Ammon's horn (tissue), 1 donor: ENCODE data around the gene PELI2.

ENCODE experiments used
- DNase-seq: peaks from one replicate; pipeline ENCODE4 v3.0.0-alpha.2; 2016; ENCODE audit warnings: low spot score

Gene PELI2

DNA sequence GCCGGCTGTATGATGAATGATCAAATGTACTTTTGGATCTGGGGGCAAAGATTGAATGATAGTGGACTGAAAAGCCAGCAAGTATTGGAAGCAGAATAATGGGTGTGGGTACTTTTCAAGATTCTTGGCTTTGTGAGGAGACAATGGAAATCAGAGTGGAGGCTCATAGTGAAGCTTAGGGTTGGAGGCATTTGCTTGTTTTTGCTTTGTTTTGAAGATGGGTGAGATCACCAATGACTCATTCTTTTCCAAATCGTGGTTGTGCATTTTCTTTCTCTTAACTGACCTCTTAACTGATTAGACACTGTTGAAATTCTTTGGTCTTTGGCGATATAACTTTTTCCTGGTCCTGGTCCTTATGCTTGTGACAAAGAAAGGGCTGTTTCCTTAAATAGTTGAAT lies 54.4 kb downstream of the PELI2 start:
- no peak for DNase-seq

DNA sequence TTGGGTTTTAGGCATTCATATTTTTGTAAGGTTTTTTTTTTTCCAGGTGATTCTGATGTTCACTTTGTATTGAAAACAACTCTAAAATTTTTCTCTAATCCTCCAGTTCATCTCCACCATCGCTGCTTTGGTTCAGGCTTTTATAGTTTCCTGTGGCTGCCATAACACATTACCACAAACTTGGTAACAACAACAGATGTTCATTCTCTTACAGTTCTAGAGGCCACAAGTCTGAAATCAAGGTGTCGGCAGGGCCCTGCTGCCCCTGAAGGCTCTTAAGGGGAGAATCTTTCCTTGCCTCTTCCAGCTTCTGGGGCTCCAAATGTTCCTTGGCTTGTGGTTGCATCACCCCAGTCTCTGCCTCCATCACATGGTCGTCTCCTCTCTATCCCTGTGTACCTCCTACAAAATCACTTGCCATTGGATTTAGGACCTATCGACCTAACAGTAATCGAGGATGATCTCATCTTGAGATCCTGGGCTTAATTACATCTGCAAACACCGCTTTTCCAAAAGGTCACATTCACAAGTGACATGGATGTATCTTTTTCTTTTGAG lies 55.2 kb downstream of the PELI2 start:
- DNase-seq, result no peak

DNA sequence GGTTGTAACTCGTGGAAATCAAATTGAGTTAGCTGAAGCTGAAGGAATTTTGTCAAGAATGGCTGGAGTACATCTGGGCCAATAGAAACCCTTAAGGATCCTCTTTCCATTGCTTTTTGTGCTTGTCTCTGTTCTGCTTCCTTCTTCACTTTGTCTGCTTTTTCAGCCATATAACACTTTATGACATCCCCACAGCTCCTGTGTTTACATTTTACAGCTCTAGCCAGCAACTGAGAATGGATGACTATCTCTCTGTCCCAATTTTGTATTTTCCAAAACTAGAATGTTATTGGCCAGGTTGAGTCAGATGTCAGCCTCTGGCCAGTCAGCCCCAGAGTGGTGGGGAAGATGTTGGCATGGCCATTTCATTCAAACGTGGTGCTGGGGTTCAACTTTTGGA lies 57.6 kb downstream of the PELI2 start:
- no peak for DNase-seq

DNA sequence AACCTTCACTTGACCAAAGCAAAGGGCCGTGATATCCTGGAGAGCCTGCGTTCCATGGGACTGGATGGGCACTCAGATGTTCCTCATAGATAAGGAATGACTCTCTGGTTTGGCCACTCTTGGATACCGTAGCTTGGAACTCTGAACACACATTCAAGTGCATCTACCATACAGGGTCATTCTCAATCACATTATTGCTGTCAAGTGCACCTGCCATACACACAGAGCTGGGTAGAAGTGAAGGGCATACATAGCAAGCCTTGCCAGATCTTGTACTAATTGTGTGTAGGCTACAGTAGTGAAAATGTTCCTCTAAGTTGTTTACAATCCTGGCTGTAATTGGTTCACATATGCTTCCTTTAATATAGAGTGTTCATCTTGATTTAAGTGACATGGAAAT lies 58.3 kb downstream of the PELI2 start:
- no peak for DNase-seq

DNA sequence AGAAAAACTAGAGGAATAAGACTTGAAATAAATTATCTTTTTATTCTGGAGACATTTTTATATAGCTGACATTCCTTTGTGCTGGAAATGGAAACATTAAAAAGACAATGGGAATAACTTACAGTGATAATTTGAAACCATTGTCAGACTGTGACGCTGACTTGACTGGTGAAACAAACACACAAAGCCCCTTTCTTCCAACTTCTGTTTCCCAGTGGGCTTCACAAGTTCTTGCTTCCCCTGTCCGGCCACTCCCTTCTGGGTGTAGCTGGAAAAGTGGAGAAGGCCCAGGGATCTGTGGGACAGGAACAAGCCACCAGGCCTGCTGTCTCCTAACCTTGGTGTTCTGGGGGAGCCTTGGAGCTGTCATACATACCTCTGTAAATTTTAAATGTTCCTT lies 58.8 kb downstream of the PELI2 start:
- DNase-seq, result no peak

DNA sequence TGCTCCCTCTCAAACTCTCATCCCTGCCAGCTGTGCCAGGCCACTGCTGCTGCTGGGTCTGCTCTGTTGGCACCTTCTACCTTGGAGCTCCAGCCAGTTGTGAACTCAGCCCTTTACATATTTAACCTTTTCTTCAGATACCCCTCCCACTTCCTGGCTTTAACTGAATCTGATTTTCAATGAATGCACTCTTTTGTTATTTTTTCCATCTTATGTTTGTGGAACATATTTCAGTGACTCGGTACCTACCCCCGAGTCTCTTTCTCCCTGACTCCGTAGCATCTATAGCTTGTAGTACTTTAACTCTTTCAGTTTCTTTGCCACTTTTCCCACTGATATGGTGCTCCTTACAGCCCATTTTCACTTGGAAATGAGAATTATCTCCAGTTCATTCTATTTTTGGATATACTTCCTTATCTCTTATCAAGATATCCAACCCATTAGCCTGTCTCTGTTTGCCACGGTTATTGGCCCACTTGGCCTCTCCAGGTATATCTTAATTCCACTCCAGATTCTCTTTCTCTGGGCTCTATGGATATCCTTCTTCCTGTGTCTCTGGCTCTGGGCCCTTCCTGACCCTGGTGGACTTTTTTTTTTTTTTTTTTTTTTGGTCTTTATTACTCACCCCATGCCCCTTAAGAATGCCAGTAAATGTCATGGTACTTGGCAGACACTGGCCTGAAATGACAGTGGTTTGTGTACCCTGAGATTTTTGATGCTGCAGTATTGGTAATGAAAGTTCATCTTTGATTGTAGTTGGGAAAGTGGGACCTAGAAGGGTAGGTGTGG lies 62.7 kb downstream of the PELI2 start:
- no peak for DNase-seq

DNA sequence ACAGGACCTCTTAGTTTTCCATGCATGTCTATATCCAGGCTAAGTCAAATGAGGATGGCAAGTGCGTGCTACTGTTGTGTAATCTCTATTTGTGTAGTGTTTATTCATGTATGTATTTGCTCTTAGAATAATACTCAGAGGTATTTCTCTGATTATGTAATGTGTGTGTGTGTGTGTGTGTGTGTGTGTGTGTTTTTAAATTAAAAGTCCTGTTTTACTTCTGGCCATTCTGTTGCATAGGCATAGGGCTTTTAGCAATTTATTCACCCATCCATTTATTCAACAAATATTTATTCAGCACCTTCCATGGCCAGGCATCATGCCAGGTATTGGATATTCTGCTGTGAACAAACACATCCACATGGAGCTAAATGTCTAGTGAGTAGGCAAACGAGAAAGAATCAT lies 63.5 kb downstream of the PELI2 start:
- no peak for DNase-seq

DNA sequence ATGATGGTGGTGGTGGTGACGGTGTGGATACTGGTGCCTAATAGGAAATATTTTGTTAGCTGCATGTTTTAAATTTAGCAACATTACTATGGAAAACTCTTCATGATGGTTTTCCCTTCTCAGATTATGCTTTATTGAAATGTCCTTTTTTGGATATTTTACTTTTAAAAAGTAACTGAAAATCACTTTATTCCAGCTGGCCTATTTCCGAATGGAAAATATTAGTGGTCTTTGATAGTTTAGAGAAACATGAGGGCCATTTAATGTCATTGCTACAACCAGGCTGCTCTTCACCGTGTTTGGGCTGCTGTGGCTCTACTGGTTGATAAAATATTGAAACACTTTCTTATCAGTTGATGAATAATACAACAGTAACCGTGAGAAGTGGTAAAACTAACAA lies 64.2 kb downstream of the PELI2 start:
- no peak for DNase-seq

DNA sequence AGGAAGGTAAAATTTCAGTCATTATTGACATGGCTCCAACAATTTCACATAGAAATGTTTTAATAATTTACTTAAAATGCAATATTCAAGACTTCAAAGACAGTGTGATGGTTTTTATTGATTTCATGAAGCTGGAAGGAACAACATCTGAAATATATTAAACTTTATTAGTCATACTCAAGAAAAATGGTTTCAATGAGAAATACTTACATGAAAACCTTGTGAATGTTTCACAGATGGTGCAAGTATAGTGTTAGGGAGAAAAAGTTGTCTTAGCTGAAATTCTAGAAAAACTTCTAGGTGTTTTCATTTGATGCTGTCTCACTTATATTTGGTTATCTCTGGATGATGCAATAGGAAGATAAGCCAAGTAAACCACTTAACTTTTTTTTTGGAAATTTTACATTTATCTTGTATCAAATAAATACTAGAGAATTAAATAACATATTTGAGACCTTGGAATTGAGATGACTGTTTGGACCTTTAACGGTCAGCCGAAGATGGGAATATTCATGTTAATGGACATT lies 65.5 kb downstream of the PELI2 start:
- DNase-seq, result no peak

DNA sequence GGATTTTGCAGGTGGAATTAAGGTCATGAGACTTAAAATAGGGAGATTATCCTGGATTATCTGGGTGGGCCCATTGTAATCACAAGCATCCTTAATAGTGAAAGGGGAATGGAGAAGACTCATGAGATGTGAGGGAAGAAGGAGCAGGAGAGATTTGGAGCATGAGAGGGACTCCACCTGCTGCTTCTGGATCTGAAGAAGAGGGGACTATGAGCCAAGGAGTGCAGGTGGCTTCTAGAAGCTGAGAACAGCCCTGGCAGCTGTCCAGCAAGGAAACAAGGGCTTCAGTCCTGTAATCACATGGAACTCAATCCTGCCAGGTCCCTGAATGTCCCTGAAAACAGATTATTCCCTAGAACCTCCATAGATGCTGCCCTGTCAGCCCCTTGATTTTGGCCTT lies 67.8 kb downstream of the PELI2 start:
- no peak for DNase-seq

DNA sequence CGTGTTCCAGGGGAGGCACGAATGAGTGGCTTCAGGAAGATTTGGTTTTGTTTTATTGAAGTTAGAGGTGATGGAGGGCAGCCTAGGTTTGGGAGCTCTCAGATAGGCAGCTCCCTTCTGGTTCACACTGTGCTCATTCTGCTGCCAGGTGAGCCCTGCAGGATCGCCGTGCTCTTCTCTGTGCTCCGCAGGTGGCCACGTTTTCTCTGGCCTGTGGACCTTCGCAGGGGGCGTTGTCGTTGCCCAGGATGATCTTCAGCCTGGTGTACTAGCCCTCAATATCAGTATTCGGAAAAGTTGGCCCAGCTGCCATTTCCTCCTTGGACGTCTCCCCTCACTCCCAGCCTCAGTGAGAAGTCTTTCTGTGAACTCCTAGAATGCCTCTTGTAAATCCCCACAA lies 69.5 kb downstream of the PELI2 start:
- no peak for DNase-seq

DNA sequence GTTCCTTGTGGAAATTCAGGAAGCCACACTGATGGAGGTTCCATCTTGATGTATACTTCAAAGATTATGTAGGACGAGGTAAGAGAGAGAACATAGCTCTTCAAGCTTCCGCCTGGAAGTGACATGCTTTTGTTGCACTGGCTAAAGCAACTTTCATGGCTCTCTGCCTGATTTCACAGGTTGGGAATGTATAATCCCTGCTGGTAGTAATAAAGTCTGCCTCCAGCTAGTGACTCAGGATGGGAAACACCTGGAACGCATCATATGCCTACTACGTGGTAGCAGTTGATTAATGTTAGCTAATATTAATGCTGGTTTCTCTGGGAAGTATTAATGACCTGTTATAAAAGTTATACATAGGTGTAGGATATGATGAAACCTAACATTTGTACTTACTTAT lies 71.1 kb downstream of the PELI2 start:
- no peak for DNase-seq

DNA sequence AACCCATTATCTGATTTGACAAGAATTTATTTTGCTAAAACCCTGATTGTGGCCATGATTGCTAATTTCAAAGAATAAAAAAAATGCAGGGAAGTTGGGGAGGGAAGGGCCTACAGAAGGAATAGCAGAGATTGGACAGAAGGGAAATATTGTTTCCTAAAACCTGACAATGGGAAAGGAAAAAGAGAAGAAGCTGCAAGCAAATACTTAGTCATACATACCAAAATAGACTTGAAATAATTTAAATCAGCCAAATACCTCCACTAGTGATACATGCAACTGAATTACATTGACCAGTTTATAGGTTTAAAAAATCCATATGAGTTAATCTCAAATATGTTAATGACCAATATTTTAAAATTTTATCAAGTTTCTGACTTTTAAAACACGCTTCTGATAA lies 75.1 kb downstream of the PELI2 start:
- DNase-seq, result no peak

DNA sequence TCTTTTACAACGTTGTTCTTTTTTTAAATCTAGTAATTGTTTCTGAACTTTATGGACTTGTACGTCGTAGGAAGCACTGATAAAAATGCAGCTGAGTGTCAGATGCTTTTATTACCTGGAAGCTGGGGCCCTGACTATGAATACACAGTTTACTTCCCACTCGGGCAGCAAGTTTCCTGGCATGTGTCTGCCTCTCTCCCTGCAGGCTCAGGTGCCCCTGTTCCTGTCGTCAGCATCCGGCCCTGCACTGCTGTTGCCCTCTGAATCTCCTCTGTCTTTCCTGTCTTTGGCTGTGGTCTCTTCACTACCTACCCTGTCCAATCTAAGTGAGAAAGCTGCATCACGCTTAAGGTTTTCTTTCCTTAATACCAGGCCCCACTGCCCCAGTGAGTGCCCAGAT lies 75.8 kb downstream of the PELI2 start:
- no peak for DNase-seq

DNA sequence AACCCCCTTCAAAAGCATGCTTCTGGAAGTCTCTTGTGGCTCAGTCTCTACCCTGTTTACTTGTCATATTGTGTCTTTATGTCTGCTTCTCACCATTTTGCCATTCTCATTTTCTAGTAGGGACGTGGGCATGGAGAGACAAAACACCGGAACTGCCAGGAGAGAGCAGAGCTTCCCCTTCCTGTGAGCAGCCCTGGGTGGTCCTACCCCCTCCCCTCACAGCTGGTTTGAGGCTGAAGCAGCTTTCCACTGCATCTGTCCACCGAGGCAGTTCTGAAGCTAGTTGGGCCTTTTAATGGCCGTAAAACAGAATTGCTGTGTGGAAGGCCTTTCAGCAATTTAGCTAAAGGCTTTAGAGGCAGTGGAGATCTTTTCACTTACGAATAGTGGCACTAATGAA lies 77.0 kb downstream of the PELI2 start:
- no peak for DNase-seq

DNA sequence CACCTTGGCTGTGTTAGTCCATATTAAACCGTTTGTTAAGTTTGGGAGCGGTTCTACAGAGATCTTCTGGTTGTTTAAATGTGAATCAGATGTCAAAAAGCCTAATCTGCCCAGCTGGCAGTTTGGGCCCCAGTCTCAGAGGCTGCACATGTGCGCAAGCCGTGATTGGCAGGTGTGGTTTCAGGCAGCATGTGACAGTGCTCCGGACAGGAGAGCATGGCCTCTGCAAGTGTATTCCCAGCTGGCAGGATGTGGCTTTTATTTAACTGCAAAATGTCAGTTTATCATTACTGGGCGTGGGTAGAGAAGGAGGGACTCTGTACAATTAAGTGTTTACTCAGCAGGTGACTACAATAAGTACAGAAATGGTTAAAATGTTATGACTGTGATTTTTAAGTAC lies 77.5 kb downstream of the PELI2 start:
- no peak for DNase-seq

DNA sequence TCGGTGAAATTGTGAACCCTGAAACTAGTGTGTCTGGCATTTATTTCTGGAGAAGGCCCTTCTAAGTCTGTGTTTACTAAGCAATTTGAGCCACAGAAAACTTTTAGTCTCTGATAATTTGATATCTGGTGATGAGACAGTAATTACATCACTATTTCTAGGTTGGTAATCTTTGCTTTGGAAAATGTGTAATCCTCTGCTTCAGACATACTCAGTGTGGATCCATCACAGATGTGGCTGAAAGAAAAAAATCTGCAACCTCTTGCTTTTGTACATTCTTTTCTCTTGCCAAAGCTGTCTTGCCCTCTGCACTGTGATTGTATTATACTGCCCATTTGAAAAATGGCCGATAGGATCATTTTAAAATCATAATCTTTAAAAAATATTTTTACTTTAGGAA lies 78.1 kb downstream of the PELI2 start:
- DNase-seq, result no peak

DNA sequence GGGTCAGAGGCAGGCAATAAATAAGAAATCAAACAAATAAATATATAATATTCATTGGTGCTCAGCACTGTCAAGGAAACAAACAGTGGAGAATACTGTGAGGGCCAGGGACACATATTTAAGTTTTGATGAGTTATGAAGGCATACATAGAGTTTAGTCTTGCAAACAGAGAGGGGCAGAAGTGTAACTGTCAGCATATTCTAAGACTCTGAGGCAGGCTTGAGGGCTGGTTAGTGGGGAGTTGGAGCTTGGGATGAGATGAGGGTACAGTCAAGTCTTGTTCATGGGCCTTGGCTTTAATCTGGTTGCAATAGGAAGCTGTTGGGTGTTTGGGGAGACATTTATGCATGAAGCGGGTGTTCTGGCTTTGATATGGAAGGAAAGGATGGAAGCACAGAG lies 78.9 kb downstream of the PELI2 start:
- no peak for DNase-seq

DNA sequence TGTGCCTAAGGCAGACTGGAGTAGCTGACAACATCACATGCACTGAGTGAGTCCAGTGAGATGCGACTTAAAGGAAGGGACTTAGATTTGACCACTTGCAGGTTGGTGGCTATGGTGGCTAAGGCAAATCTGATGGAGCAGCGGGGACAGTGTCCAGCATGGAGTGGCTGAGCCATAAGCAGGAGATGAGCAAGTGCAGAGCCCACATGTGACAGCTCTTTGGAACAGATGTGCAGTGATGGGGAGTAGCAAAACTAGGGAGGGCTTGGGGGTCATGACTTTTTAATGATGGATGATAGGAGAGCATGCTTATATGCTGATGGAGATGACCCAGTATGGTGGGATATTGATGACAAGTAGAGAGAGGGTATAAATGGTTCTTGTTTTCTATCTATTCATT lies 80.2 kb downstream of the PELI2 start:
- no peak for DNase-seq

DNA sequence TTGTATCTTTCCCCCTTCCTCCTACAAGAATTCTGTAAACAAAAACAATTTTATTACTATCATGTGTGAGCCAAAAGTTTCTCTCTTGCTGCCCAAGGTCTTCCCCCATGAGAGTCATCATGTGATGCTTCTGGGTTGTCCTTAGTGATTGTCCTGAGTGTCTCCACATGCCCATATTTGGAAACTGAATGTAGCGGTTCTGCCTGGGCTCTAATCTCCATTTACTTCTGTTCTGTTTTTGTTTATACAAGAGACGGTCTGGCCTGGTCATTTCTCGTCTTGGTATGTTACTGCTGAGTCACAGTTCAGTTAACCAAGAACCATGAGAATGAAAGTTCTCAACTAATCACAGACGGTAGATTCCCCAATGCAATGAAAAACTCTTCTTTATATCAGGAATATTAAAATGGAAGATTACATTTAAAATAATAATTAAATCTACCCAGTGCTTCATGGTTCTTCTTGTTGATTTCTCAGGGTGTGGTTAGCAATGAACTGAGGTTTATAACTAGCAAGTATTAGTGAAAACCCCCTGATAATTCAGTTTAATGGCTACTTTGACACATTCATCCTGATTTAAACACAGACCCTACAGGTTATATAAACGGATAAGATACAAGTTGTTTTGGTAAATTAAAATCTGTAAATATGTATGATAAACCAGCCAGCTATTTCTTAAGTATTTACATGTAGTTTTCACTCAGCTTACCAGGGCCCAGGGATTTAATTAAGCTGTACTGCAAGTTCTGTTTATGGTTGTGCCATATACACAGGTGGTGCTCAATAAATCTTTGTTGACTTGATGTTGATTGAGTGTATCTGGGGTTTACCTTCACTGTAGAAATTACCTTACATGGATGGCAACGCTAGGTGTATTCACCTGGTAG lies 81.1 kb downstream of the PELI2 start:
- peak; percentile 25 for DNase-seq

DNA sequence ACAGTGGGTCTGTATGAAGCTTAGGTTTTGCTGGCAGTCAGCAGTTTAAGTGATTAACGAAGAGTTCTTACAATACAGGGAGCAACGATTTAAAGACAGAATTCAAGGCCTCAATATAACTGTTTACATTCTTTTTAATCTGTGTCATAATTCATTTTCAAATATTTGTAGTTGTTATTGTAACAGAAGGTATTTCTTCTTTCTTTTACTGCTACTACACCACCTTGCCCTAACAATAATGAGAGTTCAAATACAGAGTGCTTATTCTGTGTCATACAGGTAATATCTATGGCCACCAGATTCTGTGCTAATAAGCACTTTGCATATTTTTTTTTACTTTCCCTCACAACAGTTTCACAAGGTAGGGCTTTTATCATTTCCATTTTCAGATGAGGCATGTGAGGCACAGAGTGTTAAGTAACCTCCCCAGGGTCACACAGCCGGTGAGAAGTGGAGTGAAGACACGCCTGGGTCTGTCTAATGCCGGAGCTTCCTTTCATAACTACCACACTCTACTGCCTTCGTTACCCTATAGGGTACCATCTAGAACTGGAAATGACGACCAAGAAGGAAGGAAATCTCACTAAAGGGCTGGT lies 81.9 kb downstream of the PELI2 start:
- no peak for DNase-seq

DNA sequence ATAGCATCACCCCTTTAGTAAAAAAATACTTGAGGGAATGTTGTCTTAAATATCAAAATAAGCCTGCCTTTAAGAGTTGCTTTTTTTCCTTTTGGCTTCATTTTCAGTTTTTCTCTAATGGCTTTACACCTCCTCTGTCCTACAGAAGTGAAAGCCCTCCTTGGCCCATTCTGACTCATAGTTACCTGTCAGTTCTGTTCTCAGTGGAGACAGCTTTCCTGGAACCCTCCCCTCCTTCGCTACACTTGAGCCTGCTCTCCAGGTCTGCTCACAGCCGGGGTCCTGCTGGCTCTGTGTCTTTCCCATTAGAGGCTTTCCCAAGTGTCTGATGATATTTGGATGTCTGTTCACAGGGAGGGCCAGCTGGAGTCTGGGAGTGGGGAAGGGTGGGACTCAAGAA lies 84.0 kb downstream of the PELI2 start:
- no peak for DNase-seq

DNA sequence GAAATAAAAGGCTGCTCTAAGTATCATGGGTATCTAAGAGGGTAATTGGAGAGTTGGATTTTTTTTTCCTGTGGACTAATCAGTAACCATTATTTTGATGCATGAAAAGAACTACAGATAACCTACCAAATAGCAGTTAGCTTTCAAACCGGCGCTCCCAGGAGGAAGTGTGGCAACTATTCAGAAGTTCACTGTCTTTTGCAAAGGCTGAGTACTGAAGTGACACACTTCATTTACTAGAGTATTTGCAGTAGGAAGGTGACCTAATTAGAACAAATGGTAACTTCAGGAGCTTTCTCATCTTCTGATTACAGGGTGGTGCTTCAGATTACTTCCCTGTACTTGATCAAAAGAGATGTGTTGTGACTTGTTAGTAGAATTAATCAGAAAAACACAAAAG lies 87.7 kb downstream of the PELI2 start:
- DNase-seq, result no peak
